NCI-H460 (cell line): ENCODE results near the gene MAZ. TPM values are rescaled to one million over a fixed set of nuclear protein-coding genes. Genes with fewer than 3 reads are reported as not detected.
"Not testable (repeated sequence)": the region's sequence is repeated elsewhere in the genome, so short reads cannot be mapped to it uniquely, and the experiment has no call there.

Experiments used
- DNase-seq: peaks from one replicate; pipeline ENCODE4 v3.0.0-alpha.2; 2016; ENCODE audit warnings: low read depth; ENCODE audit errors: extremely low read depth
- polyA plus RNA-seq: library from polyadenylated mRNA; depleted of rRNA; stranded (reverse); fragments of >200 nt; gene quantifications from 2 replicates; pipeline ENCODE4 v1.2.3, GENCODE V29; 2014; cell fraction: nucleus; rRNA removed
- total RNA-seq: library from RNA; depleted of rRNA; stranded (reverse); fragments of >200 nt; shearing (Covaris generic); gene quantifications from 2 replicates; pipeline ENCODE4 v1.2.3, GENCODE V29; 2014; rRNA removed

The MAZ gene
- 206 and 220 TPM in 2 replicates for total RNA-seq
- polyA plus RNA-seq = 297 and 324 TPM in 2 replicates

DNA sequence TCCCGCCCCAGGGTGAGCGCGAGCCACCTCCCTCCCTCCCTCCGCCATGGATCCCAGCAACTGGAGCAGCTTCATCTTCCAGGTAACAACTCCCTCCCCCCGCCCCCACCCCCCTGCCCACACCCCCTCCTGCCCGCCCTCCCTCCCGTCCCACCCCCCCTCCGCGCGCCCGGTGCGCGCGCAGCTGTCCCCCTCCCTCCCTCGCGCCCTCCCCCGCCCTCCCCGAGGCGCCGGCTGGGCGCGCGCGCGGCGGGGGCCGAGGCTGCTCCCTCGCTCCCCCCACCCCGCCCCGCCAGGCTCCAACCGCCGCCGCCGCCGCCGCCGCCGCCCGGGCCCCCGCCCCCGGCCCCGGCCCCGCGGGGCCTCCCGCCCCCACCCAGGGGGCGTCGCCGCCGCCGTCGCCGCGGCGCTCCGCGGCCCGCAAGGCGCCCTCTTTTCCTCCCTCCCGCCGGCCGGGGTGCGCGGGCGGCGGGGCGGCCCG is at the start of gene MAZ:
TSS of gene MAZ (plus strand) at position 431 of the 481 bp plus-strand sequence. CDS start 173 bp downstream, outside the sequence.
- no peak for DNase-seq

DNA sequence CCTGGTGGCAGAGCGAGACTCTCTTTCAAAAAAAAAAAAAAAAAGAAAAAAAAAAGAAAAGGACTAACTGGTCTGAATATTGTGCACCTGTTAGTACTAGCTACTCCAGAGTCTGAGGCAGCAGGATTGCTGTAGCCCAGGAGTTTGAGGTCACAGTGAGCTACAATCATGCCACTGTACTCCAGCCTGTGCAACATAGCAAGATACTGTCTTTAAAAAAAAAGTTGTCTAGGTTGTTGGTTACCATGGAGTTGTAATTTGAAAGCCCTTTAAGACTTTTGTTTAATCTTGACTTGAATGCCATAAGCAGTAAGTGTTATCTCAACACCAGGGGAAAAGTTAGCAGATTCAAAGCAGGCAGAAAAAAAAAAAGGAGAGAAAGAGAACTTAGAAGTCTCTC is 49.7 kb upstream of the MAZ start:
- DNase-seq = no peak

DNA sequence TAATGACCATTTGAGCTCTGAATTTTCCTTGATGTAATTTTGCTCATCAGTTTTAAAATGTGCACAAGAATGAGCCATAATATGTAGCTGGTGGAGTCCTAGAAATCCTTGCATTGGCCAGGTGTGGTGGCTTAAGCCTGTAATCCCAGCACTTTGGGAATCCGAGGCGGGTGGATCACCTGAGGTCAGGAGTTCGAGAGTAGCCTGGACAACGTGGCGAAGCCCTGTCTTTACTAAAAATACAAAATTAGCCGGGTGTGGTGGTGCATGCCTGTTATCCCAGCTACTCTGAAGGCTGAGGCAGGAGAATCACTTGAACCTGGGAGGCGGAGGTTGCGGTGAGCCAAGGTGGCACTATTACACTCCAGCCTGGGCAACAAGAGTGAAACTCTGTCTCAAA is 49.2 kb upstream of the MAZ start:
- not testable (repeated sequence) for DNase-seq

DNA sequence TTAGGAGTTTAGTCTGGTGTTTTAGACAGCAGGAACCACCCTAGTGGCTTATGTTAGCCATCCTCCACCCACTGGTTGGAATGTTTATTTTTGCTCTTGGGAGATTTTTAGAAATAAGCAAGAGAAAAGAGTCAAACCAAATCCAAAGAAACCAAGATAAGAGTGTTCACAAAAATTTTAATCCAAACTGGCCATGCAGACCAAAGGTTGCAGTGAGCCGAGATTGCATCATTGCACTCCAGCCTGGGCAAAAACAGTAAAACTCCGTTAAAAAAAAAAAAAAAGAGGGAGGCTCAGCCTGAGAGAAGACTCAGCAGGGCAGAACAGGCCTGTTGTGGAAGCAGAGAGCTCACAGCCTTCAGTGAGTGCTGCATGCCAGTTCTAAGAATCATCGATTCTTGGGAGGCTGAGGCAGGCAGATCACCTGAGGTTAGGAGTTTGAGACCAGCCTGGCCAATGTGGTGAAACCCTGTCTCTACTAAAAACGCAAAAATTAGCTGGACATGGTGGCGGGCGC is 48.3 kb upstream of the MAZ start:
- no peak for DNase-seq

DNA sequence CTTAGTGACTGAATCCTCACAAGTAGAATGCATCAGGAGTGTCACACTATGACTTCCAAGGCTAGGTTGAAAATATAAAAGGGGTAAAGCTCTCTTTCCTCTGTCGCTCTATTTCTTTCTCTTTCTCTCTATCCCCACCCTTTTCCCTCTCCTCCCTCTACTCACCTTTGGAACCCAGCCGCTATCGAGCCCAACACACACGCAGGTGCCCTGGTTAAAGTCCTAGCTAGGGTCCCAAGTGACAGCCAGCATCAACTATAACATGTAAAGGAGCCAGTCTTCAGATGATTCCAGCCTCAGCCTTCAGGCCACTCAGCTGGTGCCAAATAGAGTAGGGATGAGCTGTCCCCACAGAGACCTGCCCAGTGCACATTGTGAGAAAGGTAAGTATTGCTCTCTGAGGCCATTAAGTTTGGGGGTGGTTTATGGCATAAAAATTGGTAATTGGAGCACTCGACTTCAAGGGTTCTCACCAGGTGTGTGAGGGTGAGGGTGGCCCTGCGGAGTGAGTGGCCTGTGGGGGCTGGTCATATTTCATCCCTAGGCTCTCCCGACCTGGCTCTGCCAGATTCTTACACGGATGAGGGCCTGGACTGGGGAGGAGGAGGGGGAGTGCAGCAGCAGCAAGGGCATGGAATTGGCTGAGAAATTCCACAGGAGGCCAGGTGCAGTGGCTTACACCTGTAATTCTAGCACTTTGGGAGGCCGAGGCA is 45.6 kb upstream of the MAZ start:
- DNase-seq = no peak

DNA sequence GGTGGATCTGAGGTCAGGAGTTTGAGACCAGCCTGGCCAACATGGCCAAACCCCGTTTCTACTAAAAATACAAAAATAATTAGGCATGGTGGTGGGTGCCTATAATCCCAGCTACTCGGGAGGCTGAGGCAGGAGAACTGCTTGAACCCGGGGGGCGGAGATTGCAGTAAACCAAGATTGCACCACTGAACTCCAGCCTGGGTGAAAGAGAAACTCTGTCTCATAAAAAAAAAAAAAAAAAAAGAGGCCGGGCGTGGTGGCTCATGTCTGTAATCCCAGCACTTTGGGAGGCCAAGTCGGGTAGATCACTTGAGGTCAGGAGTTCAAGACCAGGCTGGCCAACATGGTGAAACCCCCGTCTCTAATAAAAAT is 45.1 kb upstream of the MAZ start:
- not testable (repeated sequence) for DNase-seq

DNA sequence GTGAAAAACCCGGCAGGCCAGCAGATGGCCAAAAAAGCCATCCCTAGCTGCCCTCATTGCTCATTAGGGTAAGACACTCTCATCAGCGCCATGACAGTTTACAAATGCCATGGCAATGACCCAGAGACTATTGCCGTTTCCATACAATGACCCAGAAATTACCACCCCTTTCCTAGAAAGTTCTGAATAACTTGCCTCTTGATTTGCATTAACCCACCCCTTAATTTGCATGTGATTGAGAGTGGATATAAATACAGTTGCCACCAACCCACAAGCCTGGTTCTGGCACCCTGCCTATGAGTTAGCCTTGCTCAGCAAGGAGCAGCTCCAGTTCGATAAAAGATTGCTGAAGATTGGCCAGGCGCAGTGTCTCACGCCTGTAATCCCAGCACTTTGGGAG is 44.4 kb upstream of the MAZ start:
- DNase-seq = no peak

DNA sequence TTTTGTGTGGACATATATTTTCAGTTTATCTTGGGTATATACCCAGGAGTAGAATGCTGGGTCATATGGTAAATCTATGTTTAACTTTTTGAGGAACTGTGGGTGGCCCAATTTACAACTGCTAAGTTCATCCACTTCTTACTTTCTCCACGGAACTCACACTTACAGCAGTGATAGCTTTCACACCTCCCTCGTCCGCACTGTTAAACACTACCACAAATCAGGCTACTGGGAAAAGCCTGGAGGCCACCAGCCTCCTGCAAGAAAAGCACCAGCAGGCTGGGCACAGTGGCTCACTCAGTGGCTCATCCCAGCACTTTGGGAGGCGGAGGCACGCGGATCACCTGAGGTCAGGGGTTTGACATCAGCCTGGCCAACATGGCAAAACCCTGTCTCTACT is 43.0 kb upstream of the MAZ start:
- DNase-seq = no peak

DNA sequence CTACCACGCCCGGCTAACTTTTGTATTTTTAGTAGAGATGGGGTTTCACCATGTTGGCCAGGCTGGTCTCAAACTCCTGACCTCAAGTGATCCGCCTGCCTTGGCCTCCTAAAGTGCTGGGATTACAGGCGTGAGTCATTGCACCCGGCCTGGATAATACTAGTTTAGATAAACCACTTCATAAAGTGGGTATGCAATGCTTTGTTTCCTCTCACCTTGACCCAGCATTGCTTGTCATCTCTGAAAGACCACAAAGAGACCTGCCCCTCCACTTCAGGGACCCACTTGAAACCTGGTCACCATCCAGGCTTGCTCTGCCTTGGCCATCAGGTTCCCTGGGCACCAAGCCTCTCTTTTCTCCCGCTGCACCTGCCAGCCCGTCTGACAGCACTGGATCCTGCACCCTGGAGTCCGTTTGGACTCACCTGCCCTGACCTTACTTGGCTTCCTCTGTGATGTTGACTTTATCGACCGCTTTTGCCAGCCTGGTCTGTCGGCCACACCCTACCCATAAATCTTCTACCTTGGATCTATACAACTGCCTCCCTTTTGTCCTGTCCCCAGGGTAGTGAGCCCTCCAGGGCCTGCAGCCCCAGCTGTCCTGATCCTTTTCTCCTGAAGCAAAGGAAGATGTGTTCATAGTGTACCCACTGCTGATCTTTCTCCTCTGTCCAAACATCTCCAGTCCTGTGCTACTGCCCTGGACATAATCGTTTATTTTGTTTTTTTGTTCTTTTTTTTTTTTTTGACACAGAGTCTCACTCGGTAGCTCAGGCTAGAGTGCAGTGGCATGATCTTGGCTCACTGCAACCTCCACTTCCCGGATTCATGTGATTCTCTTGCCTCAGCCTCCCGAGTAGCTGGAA is 40.9 kb upstream of the MAZ start:
- no peak for DNase-seq

DNA sequence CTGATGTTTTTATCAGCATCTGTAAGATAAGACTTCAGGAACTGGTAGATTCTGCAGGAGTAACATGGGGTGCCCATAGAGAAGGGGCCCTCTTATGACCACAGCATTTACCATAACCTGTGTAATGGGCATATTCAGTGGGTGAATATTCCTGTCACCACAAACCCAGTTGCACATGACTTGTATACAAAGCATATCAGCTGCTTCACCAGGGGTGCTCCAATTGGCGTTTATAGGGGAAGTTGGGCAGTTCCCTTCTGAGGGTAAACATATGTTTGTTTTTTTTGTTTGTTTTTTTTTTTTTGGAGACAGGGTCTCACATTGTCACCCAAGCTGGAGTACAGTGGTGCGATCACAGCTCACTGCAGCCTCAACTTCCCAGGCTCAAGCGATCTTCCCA is 39.8 kb upstream of the MAZ start:
- DNase-seq = no peak

DNA sequence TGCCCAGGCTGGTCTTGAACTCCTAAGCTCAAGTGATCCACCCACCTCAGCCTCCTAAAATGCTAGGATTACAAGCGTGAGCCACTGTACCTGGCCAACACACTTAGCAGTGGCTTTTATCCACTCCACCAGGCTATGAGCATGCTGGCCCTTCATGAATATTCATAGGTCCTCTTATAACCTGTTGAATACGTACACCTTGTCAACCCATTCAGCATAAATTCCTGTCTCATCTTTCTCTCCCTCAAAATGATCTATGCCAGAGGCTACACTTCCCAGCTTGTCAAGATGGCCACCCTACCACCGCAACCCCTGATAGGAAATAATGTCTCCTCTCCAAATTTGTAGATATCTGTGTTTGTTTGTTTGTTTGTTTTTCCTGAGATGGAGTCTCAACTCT is 39.3 kb upstream of the MAZ start:
- DNase-seq = no peak

DNA sequence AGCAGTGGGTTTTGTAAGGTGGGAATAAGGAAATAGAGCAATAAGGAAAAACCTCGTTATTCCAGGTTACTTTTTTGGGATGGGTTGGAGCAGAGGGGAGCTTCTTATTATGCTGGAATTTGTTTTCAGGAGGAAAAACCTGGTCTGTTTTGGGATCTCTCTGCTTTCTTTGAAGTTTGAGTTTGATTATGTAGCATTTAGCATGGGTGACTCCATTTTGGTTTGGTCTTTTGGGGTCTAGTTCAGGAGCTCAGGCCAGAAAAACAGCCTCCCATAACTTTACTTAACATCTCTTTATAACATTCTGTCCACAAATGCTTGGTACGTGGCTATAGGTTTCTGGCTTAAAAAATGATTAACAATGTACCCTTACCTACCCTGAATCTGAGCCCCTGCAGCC is 36.8 kb upstream of the MAZ start:
- DNase-seq = no peak

DNA sequence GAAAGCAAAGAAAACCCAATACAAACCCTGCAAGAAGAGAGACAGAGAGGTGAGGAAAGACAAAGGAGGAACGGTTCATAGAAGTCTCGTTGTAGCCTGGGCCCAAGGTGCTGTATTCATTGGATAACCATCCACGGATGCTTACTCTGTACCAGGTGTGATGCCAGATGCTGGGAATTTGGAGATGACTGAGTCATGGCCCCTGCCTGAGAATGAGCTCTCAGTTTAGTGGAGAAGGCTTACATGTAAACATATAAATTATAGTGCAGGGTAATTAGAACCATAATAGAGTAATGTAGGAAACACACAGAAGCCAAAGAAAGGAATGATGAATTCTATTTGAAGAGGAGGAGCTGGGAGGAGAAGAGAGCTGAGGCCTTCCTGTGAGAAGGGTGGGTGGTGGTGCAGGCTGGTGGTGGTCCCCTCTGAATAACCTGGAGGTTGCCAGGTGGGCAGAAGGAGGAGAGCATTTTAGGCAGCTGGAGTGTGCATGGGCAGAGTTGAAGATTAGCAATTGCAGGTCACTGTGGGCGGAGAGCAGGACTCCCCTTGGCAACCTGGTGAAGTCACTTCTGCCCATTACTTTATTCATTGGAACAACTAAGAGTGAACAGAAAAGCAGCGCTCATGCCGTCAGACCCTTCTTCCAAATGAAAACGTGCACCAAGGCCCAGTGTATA is 35.9 kb upstream of the MAZ start:
- DNase-seq = no peak

DNA sequence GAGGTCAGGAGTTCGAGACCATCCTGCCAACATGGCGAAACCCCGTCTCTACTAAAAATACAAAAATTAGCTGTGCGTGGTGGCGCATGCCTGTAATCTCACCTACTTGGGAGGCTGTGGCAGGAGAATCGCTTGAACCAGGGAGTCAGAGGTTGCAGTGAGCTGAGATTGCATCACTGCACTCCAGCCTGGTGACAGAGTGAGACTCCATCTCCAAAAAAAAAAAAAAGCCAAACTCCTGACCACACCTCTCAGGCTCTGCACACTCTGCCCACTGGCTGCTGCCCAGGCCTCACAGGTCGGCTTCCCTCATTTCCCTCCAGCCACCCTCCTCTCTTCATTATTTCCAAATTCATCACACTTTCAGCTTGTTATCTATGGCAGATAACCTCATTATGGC is 34.0 kb upstream of the MAZ start:
- DNase-seq = not testable (repeated sequence)

DNA sequence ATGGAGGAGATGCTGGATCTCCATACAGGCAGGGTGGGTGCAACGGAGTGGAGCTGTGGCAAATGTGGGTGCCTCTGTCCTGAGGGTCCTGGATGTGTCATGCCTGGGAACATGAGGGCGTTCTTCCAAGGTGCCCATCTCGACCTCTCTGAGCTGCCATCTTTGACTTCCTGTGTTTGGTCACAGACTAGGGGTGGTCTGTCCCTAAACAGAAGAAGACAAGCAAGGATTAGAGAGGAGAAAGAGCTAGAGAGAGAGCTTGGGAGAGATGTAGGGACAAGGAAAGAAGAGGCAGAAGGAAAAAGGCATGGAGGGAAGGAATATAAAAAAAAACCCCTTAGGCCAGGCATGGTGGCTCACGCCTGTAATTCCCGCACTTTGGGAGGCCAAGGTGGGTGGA is 31.6 kb upstream of the MAZ start:
- DNase-seq = no peak

DNA sequence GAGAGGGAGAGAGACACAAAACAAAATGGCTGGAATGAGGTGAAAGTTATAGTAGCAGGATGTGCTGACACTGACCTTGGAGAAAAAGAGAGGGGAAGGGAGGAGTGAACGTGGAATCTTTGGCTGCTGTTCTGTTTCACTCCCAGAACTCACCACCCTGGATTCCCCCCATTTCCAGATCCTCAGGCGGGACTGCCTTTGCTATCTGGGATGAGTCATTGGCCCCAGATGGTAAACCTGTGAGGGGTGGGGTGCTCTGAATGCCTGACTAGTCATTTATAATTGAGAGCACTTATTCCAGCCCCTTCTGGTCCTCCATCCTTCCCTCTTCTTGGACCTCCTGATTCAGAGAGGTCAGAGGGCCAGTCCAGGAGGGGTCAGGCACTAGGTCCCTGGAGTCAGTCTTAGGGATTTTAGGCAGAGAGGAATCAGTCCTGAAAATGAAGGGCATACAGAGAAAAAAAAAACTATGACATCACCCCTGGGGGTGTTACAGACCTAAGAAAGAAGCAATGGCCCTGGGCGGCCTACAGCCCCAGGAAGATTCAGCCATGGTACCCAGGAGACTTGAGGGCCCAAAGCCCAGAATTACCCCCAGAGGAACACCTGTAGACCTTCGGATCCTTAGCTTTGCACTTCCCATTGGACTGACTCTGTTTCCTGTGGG is 30.5 kb upstream of the MAZ start:
- DNase-seq = no peak

DNA sequence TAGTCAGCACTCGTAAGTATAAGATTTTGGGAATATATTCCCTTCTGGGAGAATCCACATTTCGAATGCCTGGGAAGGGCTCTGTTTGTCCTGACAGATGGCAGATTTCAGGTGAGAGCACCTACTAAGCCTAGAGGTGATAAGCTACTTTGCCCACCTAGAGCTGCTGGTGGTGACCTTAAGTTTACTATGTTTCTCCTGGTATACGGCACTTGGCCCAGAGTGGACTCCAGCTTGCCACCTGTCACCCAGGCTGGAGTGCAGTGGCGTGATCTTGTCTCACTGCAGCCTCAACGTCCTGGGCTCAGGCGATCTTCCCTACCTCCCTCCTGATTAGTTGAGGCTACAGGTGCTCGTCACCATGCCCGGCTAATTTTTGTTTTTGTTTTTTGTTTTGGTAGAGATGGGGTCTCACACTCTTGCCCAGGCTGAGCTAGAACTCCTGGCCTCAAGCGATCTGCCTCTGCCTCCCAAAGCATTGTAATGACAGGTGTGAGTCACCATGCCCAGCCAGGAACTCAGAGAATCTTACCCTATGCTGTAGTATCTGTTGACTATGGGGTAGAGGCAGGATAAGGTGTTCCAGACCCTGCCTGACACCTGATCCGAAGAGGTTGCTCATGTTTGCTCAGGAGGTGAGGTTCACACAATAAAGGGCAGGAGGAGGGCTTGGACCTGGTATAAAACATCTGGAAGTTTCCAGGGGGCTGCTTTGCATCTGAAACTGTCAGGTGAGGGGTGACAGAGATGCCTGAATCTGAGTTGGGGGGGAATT is 28.6 kb upstream of the MAZ start, which contains the start of gene ZG16:
TSS of gene ZG16 (plus strand) at position 681 of the 775 bp plus-strand sequence. CDS start 1,011 bp downstream, outside the sequence.
- no peak for DNase-seq

DNA sequence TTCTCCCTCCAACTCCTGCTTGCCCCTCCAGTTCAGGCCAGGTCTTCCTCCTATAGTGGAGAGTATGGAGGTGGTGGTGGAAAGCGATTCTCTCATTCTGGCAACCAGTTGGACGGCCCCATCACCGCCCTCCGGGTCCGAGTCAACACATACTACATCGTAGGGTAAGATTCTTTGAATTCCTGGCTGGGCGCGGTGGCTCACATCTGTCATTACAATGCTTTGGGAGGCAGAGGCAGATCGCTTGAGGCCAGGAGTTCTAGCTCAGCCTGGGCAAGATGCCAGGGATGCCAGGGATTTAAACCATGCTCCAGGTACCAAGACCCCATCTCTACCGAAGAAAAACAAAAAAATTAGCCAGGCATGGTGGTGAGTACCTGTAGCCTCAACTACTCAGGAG is 26.9 kb upstream of the MAZ start:
- DNase-seq = no peak

DNA sequence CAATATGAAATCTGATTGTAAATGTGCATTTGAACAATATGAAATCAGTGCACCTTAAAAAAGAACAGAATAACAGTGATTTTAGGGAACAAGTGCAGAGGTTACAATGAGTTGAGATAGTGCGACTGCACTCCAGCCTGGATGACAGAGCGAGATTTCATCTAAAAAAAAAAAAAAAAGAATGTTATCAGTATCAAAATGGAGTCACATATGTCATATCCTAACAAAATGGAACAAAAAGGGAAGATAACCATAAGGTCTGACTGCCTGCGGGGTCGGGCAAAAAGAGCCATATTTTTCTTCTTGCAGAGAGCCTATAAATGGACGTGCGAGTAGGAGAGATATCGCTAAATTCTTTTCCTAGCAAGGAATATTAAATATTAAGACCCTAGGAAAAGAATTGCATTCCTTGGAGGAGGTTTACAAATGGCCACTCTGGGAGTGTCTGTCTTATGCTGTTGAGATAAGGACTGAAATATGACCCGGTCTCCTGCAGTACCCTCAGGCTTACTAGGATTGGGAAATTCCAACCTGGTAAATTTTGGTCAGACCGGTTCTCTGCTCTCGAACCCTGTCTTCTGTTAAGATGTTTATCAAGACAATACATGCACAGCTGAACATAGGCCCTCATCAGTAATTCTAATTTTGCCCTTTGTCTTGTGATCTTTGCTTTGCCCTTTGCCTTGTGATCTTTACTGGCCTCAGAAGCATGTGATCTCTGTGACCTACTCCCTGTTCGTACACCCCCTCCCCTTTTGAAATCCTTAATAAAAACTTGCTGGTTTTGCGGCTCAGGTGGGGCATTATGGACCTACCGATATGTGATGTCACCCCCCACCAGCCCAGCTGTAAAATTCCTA is 23.0 kb upstream of the MAZ start:
- DNase-seq = not testable (repeated sequence)
